OCI-LY3 (cell line): ENCODE measurements around the gene SNHG17.

Experiments
- H2AFZ ChIP-seq: fragments of 200-600, 300-600 bp; shearing (Covaris generic); 2 replicates; pipeline ENCODE4 v1.6.0; 2014; ENCODE audit warnings: antibody characterized with exemption, low read depth, low read length
- H3K27ac ChIP-seq: fragments of 200-600, 300-600 bp; sonication (generic); 2 replicates; pipeline ENCODE4 v1.5.1; 2014; ENCODE audit warnings: mild to moderate bottlenecking, low read length, moderate library complexity, mixed read lengths
- H3K27me3 ChIP-seq: fragments of 200-600, 300-600 bp; sonication (generic); 2 replicates; pipeline ENCODE4 v1.6.1; 2014; ENCODE audit warnings: low read depth, low read length, mixed read lengths
- H3K36me3 ChIP-seq: fragments of 200-600, 300-600 bp; sonication (generic); replicated peaks from 2 replicates; pipeline ENCODE3; 2014; ENCODE audit warnings: low read depth, low read length, mixed read lengths
- H3K4me1 ChIP-seq: fragments of 300-600, 200-600 bp; sonication (generic); 2 replicates; pipeline ENCODE4 v1.6.1; 2014; ENCODE audit warnings: low read length, mixed read lengths
- H3K4me2 ChIP-seq: fragments of 200-600, 300-600 bp; sonication (generic); 2 replicates; pipeline ENCODE4 v1.6.1; 2014; ENCODE audit warnings: low read length, mixed read lengths
- H3K4me3 ChIP-seq: fragments of 300-600, 200-600 bp; sonication (generic); 2 replicates; pipeline ENCODE4 v1.5.1; 2014; ENCODE audit warnings: antibody characterized with exemption, mild to moderate bottlenecking, low read length, moderate library complexity
- H3K79me2 ChIP-seq: fragments of 300-600, 200-600 bp; shearing (Covaris generic); 2 replicates; pipeline ENCODE4 v1.6.1; 2014; ENCODE audit warnings: mild to moderate bottlenecking, low read length, mixed read lengths
- H3K9ac ChIP-seq: fragments of 300-600, 200-600 bp; shearing (Covaris generic); 2 replicates; pipeline ENCODE4 v1.6.0; 2014; ENCODE audit warnings: mild to moderate bottlenecking, low read length, moderate library complexity
- H3K9me3 ChIP-seq: fragments of 200-600, 300-600 bp; shearing (Covaris generic); 2 replicates; pipeline ENCODE4 v1.6.1; 2014; ENCODE audit warnings: low read length, mixed read lengths; ENCODE audit not compliant: insufficient read depth
- H4K20me1 ChIP-seq: fragments of 200-600, 300-600 bp; sonication (generic); 2 replicates; pipeline ENCODE4 v1.6.1; 2016; ENCODE audit warnings: low read length, mixed read lengths; ENCODE audit not compliant: insufficient read depth
- EZH2phosphoT487 ChIP-seq: fragments of 200-600 bp; shearing (Covaris generic); IDR thresholded peaks from 2 replicates; pipeline ENCODE4 v1.6.1; 2018; ENCODE audit warnings: antibody characterized with exemption, mixed run types, low read depth
- TF ChIP-seq, protein P1 (sequence below): fragments of 200-600, 300-600 bp; sonication (generic); IDR thresholded peaks from 2 replicates; pipeline ENCODE4 v1.5.1; 2014; ENCODE audit warnings: antibody characterized with exemption, low read length, low read depth

SNHG17 gene

DNA sequence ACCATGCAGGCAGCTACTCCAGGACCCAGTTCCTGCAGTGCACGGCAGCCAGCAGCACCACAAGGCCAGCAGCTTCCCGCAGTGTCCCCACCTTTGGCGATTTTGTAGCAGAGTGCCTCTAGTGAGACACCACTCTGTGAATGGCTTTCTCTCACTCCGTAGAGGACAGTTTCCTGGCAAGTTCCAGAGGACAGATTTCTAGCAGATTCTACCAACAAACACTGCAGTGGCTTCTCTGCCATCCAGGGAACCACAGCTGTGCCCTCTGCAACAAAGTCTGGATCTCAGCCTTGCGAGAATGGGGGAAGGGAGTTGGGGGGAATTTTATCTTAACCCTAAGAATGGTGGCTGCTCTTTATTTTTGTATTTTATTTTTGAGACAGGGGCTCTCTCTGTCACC is 28.7 kb downstream of the SNHG17 start:
- TF ChIP-seq, protein P1, sequence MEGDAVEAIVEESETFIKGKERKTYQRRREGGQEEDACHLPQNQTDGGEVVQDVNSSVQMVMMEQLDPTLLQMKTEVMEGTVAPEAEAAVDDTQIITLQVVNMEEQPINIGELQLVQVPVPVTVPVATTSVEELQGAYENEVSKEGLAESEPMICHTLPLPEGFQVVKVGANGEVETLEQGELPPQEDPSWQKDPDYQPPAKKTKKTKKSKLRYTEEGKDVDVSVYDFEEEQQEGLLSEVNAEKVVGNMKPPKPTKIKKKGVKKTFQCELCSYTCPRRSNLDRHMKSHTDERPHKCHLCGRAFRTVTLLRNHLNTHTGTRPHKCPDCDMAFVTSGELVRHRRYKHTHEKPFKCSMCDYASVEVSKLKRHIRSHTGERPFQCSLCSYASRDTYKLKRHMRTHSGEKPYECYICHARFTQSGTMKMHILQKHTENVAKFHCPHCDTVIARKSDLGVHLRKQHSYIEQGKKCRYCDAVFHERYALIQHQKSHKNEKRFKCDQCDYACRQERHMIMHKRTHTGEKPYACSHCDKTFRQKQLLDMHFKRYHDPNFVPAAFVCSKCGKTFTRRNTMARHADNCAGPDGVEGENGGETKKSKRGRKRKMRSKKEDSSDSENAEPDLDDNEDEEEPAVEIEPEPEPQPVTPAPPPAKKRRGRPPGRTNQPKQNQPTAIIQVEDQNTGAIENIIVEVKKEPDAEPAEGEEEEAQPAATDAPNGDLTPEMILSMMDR: no peak
- TF ChIP-seq EZH2phosphoT487: no peak
- H3K4me1 ChIP-seq: no peaks in the 10 kb centered on the region
- H4K20me1 ChIP-seq: no peaks in the 10 kb centered on the region
- H3K27me3 ChIP-seq: no peaks in the 10 kb centered on the region
- no peak overlapping the region for H3K4me2 ChIP-seq
- no peaks in the 10 kb centered on the region for H3K9me3 ChIP-seq
- no peak overlapping the region for H3K9ac ChIP-seq
- no peaks in the 10 kb centered on the region for H3K79me2 ChIP-seq
- no peak overlapping the region for H3K4me3 ChIP-seq
- peaks cover 51% of the 10 kb centered on the region for H3K36me3 ChIP-seq
- H2AFZ ChIP-seq: no peak overlapping the region
- no peak overlapping the region for H3K27ac ChIP-seq

DNA sequence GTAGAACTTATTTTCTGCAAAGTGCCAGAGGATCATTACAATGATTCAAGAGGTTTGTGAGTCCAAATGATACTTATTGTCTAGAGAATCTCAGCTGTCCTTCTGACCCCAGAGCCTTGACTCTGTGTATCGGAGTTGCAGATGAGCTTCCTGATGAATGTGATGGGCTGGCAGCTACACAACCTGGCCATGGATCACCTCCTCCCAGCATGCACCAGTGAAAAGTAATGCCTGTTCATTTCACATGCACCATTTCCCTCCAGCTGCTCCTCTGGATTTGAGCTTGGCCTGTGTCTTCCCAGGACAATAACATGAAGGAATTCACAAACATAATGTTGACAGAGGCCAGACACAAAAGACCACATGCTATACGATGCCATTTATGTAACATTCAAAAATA is 30.0 kb downstream of the SNHG17 start:
- H3K36me3 ChIP-seq: peaks cover 39% of the 10 kb centered on the region
- H3K9me3 ChIP-seq: no peaks in the 10 kb centered on the region
- no peak overlapping the region for H2AFZ ChIP-seq
- H3K4me2 ChIP-seq: no peak overlapping the region
- H3K4me1 ChIP-seq: no peaks in the 10 kb centered on the region
- no peaks in the 10 kb centered on the region for H3K27me3 ChIP-seq
- H3K4me3 ChIP-seq: no peak overlapping the region
- no peak overlapping the region for H3K9ac ChIP-seq
- H3K79me2 ChIP-seq: no peaks in the 10 kb centered on the region
- no peaks in the 10 kb centered on the region for H4K20me1 ChIP-seq
- H3K27ac ChIP-seq: no peak overlapping the region
- TF ChIP-seq, protein P1: no peak
- no peak for TF ChIP-seq EZH2phosphoT487

DNA sequence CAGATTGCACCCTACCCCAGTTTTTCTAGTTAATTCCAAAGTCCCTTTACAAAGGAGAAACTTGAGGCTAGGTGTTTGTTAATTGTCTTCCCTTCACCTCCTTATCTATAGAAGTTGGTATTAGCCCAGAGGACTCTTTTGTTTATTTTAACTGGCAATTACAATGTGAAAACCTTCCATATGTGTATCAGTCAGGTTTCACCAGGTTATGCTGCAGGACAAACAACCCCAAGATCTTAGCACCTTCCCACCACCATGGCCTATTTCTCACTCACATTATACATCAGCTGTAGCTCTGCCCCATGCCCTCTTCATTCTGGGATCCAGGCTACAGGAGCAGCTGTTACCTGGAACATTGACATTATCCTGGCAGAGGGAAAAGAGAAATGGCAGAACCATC is 31.1 kb downstream of the SNHG17 start:
- no peak for TF ChIP-seq EZH2phosphoT487
- TF ChIP-seq, protein P1: no peak
- Histone ChIP-seq H3K27ac (no peak overlapping the region), H3K4me1 (no peaks in the 10 kb centered on the region), H3K9ac (no peak overlapping the region), H3K4me2 (no peak overlapping the region), H3K9me3 (no peaks in the 10 kb centered on the region), H3K79me2 (no peaks in the 10 kb centered on the region), H3K27me3 (no peaks in the 10 kb centered on the region), H4K20me1 (no peaks in the 10 kb centered on the region), H3K36me3 (peaks cover 30% of the 10 kb centered on the region), H2AFZ (no peak overlapping the region), H3K4me3 (no peak overlapping the region)

DNA sequence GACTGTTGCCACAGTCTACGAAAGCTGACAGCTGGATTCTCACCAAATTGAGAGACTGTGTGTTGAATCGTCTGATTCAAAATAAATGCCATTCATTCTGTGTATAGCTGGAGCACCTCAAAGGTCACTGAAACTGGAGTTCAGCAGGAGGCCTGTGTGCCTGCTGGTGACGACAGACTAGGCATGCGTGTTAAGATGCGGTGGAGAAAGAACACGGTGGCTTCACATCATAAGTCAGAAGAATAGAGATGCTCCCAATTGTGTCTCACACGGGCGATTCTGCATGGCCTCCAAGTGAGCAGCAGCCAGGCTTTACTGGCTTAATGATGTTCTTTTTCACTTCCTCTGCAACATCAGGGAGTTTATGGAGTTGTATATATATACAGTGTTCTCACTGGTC is 32.3 kb downstream of the SNHG17 start:
- Histone ChIP-seq H3K27me3 (no peaks in the 10 kb centered on the region), H3K4me3 (no peak overlapping the region), H3K9me3 (no peaks in the 10 kb centered on the region), H3K27ac (no peak overlapping the region), H3K79me2 (no peaks in the 10 kb centered on the region), H3K36me3 (peaks cover 21% of the 10 kb centered on the region), H3K9ac (no peak overlapping the region), H3K4me1 (no peaks in the 10 kb centered on the region), H2AFZ (no peak overlapping the region), H4K20me1 (no peaks in the 10 kb centered on the region), H3K4me2 (no peak overlapping the region)
- TF ChIP-seq EZH2phosphoT487: no peak
- TF ChIP-seq, protein P1: no peak
